Measurements from ENCODE around the gene CORO2A.
"Not testable (repeated sequence)": the region's sequence is repeated elsewhere in the genome, so short reads cannot be mapped to it uniquely, and the experiment has no call there.

CORO2A gene

DNA sequence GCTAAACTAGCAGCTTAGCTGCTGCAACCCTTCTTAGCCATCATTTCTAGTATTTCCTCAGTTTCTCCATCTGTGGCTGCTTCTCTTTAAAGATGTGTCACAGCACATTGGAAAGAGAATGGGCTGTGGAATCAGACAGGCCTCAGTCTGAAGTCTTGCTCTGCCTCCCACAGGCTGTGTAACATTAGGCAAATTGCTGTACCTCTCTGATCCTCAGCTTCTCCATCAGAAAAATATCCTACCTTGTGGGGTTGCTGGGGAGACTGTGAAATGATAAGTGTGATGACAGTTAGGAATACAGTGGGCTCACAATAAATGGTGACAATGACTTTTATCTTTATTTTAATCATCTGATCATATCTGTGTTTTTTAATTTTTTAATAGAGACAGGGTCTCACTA is 55.9 kb downstream of the CORO2A start:
- DNase-seq: no peak

DNA sequence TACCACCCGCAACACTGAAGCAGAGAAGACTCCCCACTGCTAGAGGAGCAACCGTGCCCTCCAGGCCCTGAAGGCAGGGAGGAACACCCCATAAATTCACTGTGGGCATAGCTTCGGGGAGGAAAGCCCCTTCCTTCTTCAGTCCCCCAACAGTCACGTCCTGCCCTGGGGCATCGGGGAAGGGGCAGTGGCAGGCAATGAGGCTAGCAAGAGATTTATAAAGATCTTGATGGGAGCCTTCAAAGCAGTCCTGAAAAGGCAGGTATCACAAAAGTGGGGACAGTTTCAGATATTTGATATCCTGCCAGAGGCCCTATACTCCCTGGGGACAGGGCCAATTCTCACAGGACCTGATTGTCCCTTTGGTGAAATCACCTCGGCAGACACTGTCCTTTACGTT is 56.5 kb downstream of the CORO2A start:
- no peak for DNase-seq

DNA sequence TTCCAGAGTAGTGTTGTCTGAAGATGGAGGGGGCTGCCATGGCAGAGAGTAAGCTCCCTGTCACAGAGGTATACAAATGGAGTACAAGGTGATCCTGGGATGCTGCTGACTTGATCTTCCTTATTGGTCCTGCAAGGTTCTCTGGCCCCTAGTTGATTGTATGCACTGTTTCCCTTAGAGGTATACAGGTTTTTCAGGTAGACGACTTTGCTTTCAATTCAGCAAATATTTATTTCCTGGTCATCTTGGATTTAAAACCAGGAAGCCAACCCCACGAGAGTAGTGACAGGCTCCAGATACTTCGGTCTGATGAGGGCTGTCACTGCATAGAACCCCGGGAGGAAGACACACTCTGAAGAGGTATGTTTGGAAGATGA is 56.9 kb downstream of the CORO2A start:
- DNase-seq: no peak

DNA sequence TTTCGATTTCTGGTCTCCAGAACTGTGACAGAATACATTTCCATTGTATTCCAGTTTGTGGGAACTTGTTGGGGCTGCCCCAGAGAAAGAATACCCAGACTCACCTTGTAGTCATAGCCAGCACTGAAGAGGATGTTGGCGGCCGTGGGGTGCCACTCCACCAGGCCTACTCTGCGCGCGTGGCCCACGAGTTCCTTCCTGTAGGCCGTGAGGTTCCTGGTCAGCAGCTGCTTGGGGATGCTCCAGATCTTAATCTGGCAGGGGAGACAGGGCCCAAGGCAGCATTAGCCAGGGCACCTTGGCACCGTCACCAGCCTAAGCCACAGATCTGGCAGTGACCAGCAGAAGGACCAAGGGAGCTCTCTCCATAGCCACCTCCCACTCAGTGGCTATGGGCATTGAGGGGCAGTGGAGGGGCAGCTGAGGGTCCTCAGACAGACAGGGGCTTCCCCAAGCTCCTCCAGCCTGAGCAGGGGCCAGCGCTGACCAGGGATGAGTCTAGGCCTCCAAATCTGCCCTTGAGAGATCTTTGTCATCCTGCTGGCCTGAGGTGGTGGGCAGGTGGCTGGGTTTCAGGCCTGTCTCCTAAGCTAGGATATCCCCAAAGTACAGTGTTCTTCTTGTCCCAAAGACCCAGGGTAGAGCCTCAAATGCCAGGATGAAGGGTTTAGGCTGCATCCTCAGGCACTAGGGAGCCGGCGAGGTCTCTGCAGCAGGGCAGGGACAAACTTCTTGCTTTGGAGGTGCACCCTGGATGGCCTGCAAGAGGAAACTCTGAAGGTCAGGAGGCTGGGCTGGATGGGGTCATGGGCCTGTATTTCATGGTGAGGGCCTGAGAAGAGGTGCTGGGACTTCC is 57.5 kb downstream of the CORO2A start:
- no peak for DNase-seq

DNA sequence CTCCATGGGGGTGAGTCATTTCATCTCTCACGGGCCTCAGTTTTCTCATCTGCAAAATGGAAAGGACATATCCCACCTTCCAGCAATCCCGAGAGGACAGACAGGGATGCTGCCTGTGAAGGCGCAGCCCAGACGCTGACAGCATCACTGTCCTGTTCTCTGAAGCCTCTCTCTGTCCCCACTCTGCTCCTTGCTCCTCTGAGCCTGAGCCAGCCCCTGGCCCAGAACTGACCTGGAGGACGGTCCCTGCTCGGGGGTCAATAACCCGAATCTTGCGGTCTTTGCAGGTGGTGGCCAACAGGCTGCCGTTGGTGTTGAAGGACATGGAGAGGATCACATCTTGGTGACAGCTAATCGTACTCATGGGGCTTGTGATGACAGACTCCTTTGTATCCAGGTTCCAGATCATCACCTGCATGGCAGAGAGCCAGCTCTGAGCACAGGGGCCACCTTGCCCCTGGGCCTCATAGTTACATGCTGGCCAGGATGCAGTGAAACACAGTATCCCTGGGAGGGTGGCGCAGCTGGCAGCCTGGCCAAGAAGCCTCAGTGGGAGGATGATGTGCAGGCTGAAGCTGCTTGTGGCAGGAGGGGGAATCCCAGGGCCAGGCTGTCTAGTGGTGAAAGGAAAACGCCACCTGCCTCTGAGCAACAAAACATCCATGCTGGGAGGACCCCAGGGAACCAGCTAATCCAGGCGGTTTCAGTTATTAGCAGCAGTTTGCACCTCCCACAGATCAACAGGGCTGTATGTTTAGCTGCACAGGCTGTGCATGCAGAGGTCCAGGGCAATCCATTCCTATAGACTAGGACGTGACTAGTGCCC is 59.4 kb downstream of the CORO2A start:
- DNase-seq: peak; percentile 17 to 48

DNA sequence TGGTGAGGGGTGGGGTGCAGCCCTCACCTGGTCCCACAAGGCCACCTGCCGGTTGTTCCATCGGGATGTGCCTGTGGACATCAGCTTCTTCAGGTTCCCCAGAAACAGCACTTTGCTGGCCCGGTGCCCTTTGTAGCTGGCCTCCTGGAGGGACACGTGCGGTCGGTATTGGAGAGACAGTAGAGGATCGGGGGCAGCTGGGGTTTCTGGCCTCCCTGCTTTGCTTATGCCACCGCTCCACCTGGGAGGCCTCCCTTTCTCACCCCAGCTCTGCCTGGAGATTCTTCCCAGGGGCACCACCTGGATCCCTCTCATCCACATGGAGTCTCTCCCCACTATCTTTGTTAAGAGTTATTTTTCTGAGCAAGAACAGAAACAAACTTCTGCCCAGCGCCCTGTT is 60.3 kb downstream of the CORO2A start:
- no peak for DNase-seq

DNA sequence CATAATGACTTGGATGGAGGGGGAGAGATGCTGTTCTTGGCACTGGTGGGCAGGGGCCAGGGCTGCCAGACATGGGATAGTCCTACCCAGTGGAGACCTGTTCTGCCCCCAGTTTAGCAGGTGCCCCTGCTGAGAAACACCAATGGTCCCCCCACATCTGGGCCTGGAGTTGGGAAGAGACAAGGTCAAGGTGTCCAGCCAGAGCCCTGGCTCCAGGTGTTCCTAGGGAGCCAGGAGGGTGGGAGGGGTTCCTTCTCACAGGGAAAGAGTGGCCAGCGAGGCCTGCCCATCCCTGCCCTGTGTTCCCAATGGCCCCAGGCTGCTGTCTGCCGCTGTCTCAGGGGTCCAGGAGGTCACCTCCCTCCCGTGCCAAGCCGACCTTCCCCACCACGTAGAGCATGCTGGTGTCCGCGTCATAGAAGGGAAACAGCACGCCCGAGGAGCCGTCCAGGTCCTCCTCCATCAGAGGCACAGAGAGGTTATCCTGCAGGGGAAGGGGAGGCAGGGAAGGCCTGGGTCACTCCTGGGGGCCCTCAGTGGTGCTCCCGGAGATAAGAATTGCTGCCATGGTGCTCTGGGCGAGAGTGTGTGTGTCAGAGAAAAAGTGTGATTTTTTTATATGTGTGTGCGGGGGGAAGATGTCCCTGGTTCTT is 61.7 kb downstream of the CORO2A start:
- DNase-seq: no peak

DNA sequence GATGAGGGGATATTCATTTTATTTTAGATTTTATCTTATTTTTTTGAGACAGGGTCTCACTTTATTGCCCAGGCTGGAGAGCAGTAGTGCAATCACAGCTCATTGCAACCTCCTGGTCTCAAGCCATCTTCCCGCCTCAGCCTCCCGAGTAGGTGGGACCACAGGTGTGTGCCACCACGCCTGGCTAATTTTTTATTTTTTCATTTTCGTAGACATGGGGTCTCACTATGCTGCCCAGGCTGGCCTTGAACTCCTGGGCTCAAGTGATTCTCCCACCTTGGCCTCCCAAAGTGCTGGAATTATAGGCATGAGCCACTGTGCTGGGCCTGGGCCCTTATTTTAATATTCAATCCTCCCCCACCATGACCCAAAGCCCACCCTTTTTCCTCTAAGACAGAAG is 62.4 kb downstream of the CORO2A start:
- not testable (repeated sequence) for DNase-seq

DNA sequence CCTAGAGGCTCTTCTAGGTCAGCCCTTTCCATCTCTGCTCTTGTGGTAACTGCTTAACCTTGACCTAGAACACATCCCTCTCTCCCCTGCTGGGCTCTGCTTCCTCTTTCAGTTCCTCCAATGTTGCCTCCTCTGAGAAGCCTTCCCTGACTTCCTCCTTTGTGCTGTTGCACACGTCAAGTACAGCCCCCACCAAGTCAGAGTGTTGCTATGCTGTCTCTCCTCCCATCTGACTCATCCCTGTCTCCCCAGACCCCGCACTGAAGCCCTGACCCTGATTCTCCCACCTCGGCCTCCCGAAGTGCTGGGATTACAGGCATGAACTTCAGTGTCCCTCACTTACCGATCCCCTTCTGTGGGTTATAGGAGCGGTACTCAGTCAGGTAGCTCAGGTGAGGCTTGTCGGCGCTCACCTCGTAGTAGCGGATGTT is 63.0 kb downstream of the CORO2A start:
- DNase-seq: no peak

DNA sequence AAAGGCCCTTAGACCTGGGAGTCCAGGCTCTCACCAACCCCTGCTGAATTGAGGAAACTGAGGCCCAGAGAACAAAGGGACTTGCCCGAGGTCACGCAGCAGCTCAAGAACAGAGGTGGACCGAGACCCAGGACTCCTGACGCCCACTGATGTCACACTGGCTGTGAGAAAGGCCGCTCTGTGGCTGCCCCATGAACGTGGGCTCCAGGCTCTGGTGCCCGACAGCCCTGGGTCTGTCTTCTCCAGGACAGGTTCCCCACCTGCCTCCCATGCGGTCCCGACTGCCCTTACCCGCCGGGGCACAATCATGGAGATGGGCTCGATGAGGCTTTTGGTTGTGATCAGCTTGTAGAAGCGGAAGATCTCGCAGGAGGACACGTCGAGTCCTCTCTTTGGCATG is 64.1 kb downstream of the CORO2A start:
- no peak for DNase-seq

DNA sequence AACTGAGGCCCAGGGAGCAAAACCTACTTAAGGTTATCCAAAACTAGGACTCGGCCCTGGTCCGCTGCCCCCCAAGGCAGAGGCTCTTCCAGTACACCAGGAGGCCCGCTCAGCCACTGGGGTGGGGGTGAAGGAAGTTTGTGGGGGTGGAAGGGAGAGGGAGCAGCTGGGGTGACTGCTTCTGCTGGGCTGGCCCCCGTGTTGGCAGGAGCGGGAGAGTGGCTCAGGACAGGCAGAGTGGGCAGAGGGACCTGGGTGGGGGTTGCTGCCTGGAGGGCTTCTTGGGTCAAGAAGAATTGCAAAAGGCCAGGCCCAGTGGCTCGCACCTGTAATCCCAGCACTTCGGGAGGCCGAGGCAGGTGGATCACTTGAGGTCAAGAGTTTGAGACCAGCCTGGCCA is 65.2 kb downstream of the CORO2A start:
- no peak for DNase-seq

DNA sequence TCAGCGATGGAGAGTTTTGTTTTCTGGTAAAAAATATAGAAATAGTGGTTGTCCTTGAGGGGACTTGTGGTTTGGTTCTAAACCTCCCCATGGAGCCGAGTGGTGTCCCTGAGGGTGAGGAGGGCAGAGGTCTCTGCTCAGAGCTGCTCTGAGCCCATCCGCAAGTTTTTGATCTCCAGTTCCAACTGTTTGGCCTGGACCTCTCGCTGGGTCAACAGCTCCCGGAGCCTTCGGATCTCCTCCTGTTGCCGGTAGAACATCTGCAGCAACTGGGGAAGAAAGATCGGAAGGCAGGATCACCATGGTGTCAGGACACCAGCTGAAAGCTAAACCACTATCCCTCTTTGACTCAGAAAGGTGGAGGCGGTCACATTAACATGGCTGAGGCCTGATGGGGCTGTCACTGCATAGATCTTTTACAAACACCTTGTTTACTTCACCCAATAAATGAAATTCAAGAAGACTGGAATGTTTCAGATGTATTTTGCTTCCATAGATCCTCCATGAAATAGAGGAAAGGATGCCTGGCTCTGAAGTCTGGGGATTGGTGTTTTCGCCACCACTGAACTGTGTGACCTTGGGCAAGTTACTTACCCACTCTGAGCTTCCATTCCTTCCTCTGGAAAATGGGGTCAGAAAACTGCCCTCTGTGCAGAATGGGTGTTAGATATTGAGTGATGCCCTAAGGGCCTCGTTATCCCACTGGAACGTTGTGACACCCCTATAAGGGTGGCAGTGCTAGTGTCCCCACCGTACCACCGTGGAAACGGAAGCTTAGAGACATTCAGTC is 67.6 kb downstream of the CORO2A start:
- no peak for DNase-seq

DNA sequence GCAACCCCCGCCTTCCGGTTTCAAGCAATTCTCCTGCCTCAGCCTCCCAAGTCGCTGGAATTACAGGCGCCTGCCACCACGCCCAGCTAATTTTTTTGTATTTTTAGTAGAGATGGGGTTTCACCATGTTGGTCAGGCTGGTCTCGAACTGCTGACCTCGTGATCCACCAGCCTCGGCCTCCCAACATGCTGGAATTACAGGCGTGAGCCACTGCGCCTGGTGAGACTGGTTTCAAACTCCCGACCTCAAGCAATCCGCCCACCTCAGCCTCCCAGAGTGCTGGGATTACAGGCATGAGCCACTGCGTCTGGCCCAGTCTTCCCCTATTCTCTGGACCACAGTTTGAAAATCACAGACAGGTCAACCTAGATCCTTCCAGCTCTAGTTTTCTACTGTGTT is 68.3 kb downstream of the CORO2A start:
- not testable (repeated sequence) for DNase-seq

DNA sequence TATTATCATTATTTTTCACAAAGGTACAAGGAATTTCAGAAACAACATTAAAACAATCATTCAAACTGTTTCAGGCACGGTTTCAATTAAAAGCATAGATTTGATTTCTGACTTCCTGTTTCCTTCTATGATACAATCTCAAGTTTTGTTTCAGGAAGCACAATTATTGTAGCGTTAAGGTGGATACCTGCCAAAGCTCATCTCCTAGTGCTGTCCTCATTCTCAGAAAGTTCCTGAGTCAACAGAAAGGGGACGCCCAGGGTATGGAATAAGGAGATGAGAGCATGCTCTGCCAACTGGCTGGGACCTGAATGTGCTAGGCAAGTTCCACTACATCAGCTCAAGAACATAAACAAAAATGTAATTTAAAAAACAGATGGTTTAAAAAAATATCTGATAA is 71.4 kb downstream of the CORO2A start:
- DNase-seq: no peak

DNA sequence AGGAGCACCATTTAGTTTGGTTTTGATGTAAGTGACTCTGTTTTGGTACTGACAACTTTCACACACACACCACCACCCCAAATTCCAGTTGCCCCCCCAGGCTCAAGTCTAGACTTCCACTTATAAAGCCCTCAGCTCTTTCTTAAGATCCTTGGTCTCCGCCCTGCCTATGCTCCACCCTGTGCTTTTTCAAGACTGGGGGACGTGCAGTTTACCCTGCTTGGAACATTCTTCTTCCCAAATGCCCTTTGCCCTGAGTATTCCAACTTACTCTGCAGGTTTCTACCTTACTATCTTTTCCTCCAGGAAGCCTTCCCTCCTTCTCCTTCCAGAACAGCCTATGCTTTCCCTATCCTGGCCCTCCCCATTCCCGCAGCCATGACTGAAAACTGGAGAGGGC is 72.0 kb downstream of the CORO2A start:
- no peak for DNase-seq

DNA sequence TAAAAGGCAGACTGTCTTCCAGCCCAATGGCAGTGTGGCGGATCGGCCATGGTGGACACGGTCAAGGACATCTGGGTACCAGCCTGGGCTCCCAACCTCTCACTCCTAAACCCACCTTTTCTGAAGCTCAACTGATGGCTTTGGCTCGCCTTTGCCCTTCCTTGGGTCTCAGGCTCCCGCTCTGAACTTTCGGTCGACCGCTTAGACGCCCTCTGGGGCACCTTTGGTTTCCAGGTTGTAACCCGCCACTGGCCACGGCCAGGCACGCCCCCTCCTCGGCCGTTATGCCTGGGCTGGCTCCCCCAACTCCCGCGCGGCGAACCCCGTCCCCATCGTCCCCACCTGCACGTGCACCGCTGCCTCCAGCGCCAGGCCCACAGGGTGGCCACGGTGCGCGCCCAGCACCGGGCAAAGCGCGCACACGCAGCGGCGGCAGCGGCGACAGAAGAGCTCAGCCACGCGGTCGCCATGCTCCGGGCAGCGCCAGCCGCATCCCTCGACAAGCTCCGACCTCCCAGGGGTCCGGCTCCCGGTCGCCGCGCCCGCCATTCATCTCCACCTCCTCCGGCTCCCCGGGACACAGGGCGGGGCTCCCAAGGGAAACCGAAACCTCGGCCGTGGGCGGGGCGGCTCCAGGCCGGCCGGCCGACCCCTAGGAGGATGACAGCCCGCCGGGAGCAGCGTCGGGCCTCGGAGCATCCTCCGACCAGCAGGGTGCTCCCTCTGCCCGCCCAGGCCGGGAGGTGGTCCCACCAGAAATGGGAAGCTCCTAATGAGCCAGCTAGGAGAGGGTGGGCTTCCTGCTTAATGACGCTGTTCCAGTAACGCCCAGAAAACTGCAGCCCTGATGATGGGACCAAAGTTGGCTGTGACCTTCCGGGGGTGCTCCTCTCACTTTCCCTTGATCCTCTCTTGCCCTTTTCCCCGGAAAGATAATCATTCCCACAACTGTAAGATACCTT is 73.5 kb downstream of the CORO2A start, which contains the start of gene TRIM14:
TRIM14 (minus strand) TSS at position 583 of the 962 bp plus-strand sequence; CDS start at position 549, 34 bp downstream.
- DNase-seq: peak; percentile 50 to 65

DNA sequence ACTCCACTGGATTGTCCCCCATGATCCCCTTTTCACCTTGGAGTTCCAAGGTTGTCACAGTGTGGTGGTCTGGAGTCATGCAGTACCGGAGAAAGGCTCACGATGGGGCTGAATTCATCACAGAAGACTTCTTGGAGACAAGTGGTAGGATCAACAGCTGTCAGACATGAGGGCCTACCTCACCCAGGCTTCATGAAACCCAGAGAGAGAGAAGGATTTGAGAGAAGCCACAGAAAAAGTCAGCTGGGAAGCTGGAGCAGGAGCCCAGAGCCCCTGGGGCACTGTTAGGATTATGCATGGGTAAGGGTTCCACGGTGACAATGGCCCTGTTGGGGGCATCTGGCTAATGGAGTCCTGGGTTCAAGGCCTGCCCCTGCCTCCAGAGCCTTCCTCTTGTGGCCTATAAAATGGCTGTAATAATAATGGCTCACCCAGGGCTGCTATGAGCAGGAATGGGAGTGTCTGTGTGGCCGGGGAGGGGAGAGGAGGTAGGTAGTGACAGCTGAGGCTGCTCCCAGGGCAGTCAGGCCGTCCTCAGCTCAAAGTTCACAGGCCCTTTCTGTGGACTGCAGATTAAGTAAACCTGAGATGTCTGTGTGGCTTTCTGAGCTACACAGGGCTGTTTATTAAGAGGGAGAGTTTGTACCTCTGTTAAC is 74.3 kb downstream of the CORO2A start:
- DNase-seq: peak; percentile 26 to 36

DNA sequence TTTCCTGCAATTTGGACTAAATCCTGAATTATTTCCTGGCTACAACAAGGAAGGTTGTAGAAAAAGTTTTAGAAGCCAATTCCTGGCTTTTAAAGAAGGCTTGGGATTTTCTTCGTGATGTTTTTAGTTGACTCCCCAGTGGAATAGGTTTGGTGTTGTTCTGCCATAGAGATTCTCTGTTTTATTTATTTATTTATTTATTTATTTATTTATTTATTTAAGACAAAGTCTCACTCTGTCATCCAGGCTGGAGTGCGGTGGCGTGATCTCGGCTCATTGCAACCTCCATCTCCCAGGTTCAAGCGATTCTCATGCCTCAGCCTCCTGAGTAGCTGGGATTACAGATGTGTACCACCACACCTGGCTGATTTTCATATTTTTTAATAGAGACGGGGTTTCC is 75.3 kb downstream of the CORO2A start:
- not testable (repeated sequence) for DNase-seq

DNA sequence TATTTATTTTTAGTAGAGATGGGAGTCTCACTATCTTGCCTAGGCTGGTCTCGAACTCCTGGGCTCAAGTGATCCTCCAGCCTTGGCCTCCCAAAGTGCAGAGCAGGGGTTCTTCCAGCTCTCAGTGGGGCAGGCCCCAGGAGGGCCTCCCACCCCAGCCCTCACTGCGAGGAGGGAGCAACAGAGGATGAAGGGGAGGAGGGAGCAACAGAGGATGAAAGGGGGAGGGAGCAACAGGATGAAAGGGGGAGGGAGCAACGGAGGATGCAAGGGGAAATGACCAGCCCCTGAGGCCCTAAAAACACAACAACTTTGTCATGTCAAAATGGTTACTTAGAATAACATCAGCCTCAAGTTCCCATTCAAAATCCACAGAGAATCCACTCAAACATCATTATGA is 83.4 kb downstream of the CORO2A start:
- DNase-seq: no peak

DNA sequence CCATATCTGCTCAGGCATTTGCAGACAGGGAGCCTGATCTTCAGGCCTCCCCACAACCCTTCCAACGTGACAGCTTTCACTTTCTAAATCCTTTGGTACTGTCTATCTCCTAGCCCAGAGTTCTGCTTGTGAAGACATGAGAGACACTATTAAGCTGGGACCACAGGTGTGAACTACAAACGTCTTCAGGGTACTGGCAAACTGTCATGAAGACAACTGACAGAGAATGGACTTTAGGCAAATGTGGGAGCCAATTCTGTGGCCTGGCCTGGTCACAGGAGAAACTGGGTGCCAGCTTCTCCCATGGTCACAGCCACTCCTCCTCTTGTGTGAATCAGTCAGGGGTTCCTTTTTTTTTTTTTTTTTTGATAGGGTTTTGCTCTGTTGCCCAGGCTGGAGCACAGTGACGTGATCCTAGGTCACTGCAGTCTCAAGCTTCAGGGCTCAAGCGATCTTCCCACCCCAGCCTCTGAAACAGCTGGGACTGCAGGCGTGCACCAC is 83.9 kb downstream of the CORO2A start:
- DNase-seq: no peak

DNA sequence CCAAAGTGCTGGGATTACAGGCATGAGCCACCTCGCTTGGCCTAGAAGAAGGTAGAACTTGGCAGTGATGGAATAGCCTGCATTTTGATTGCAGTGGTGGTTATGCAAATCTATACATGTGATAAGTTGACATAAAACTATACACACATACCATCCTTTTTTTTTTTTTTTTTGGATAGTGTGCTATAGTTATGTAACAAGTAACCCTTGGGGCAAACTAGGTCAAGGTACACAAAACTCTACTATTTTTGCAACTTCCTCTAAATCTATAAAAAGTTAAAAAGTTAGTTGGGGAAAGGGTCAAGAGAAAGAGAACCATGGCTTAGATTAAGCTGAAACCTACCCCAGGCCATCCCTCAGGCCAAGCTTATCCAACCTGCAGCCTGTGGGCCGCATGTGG is 84.5 kb downstream of the CORO2A start:
- DNase-seq: no peak

Data from SHP77 (cell line).